ENCODE data around the gene SMIM29. TPM values are rescaled to one million over a fixed set of nuclear protein-coding genes. Genes with fewer than 3 reads are reported as not detected.
"Not testable (repeated sequence)": the region's sequence is repeated elsewhere in the genome, so short reads cannot be mapped to it uniquely, and the experiment has no call there.

Gene SMIM29
- total RNA-seq, 1 donor from 2014 or later = 43.6 TPM

GRCh38 chr6:34267746-34268145 is 18.9 kb upstream of the SMIM29 start:
- TF ChIP-seq, protein P1, sequence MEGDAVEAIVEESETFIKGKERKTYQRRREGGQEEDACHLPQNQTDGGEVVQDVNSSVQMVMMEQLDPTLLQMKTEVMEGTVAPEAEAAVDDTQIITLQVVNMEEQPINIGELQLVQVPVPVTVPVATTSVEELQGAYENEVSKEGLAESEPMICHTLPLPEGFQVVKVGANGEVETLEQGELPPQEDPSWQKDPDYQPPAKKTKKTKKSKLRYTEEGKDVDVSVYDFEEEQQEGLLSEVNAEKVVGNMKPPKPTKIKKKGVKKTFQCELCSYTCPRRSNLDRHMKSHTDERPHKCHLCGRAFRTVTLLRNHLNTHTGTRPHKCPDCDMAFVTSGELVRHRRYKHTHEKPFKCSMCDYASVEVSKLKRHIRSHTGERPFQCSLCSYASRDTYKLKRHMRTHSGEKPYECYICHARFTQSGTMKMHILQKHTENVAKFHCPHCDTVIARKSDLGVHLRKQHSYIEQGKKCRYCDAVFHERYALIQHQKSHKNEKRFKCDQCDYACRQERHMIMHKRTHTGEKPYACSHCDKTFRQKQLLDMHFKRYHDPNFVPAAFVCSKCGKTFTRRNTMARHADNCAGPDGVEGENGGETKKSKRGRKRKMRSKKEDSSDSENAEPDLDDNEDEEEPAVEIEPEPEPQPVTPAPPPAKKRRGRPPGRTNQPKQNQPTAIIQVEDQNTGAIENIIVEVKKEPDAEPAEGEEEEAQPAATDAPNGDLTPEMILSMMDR (conservative IDR thresholded peaks at IDR 0.05; ENCODE audit: low read depth, low read length) = no peak
- no peak overlapping the region for H3K4me3 ChIP-seq (ENCODE audit: low read depth, low read length)
- no peak for DNase-seq (ENCODE audit: low read depth)

GRCh38 chr6:34263484-34263883 is 14.7 kb upstream of the SMIM29 start:
- H3K4me3 ChIP-seq (ENCODE audit: low read depth, low read length); DNase-seq (ENCODE audit: low read depth): not testable (repeated sequence)

DNA sequence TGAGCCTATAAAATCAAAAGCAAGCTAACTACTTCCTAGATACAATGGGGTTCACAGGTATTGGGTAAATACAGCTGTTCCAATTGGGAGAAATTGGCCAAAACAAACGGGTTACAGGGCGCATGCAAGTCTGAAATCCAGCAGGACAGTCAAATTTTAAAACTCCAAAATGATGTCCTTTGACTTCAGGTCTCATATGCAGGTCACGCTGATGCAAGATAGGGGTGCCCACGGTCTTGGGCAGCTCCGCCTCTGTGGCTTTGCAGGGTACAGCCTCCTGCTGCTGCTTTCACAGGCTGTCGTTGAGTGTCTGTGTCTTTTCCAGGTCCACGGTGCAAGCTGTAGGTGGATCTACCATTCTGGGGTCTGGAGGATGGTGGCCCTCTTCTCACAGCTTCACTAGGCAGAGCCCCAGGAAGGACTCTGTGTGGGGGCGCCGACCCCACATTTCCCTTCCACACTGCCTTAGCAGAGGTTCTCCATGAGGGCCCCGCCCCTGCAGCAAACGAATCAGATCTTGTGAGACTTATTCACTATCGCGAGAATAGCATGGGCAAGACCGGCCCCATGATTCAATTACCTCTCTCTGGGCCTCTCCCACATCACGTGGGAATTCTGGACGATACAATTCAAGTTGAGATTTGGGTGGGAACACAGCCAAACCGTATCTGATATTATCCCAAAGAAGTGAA is 11.9 kb upstream of the SMIM29 start:
- no peak overlapping the region for H3K4me3 ChIP-seq (ENCODE audit: low read depth, low read length)
- no peak for DNase-seq (ENCODE audit: low read depth)
- TF ChIP-seq, protein P1 (conservative IDR thresholded peaks at IDR 0.05; ENCODE audit: low read depth, low read length) = no peak

DNA sequence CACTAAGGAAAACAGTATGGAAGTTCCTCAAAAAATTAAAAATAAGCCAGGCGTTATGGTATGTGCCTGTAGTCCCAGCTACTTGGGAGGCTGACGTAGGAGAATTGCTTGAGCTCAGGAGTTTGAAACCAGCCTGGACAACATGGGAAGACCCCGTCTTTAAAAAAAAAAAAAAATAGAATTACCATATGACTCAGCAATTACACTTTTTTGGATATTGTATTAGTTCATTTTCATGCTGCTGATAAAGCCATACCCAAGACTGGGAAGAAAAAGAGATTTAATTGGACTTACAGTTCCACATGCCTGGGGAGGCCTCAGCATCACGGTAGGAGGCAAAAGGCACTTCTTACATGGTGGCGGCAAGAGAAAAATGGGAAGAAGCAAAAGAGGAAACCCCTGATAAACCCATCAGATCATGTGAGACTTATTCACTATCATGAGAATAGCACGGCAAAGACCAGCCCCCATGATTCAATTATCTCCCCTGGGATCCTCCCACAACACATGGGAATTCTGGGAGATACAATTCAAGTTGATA is 10.8 kb upstream of the SMIM29 start:
- no peak for DNase-seq (ENCODE audit: low read depth)
- TF ChIP-seq, protein P1 (conservative IDR thresholded peaks at IDR 0.05; ENCODE audit: low read depth, low read length) = no peak
- no peak overlapping the region for H3K4me3 ChIP-seq (ENCODE audit: low read depth, low read length)

GRCh38 chr6:34252395-34252794 is 3.6 kb upstream of the SMIM29 start:
- not testable (repeated sequence) for DNase-seq (ENCODE audit: low read depth); H3K4me3 ChIP-seq (ENCODE audit: low read depth, low read length)

DNA sequence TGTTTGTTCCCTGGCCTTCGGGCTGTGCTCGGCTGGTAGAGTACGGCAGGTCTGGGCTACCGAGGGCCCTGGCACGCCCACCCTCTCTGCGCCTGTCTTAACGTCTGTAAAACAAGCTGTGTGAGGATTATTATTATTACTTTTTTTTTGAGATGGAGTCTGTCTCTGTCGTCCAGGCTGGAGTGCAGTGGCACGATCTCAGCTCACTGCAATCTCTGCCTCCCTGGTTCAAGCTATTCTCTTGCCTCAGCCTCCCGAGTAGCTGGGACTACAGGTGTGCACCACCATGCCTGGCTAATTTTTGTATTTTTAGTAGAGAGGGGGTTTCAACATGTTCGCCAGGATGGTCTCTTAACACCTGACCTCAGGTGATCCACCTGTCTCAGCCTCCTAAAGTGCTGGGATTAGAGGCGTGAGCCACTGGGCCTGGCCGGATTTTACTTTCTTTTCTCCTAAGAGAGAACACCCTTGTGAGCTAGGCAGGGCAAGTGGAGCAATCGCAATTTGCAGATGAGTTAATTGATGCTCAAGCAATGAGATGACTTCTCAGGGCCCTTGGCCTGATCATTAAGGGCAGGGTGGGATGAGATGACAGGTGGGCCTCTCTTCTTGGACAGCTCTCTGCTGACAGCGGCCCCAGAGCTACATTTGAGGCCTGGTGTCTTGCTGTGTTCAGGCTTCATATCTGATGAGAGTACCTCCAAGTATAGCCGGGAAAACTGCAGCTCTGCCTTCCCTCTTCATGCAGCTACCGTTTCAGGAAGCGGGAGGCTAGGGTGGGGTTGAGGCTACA is 859 bp upstream of the SMIM29 start:
- no peak for DNase-seq (ENCODE audit: low read depth)
- TF ChIP-seq, protein P1 (conservative IDR thresholded peaks at IDR 0.05; ENCODE audit: low read depth, low read length) = no peak
- peak overlapping the region; percentile 91 for H3K4me3 ChIP-seq (ENCODE audit: low read depth, low read length)

DNA sequence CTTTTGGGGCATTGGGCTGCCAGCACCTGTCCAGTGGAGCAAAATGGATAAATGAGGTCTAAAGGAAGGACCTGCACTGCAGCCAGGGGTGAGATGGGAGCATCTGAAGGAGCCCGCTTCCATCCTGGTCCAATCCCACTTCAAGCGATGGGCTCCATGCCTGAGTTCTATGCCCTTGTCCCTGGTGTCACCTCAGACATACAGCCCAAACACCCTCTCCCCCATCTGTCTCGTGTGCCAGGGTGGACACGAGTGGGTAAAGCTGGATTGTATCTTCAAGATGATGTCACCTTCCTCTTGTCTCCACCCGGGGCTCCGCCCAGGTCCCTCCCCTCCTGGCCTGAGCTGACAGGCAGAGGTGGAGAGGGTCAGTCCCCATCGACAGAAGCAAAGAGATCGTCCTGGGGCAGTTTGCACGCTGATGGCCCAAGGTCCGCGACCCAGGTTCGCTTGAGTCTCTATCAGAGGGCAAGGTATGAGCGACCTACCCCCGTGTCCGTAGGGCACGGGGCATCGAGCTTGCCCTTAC is 544 bp downstream of the SMIM29 start:
- H3K4me3 ChIP-seq (ENCODE audit: low read depth, low read length) = peak overlapping the region; percentile 91
- no peak for DNase-seq (ENCODE audit: low read depth)
- TF ChIP-seq, protein P1 (conservative IDR thresholded peaks at IDR 0.05; ENCODE audit: low read depth, low read length) = no peak
